SK-N-SH treated with all-trans-retinoic acid at 6 μM for 48 hours (cell line): ENCODE data around the gene DIP2C.

Source experiments
- ATAC-seq: fragments of 200-7000 bp; cut with Tn5 transposase; 3 replicates; pipeline ENCODE4 v1.9.1; 2020; ENCODE audit warnings: mild to moderate bottlenecking, moderate library complexity
- ARNTL ChIP-seq: fragments of 450-650 bp; formaldehyde crosslinking; IDR thresholded peaks from 2 replicates; pipeline ENCODE4 v1.5.0; 2020; ENCODE audit warnings: low read depth, mild to moderate bottlenecking, moderate library complexity, borderline replicate concordance
- BACH2 ChIP-seq: fragments of 250-450 bp; sonication (Bioruptor Pico); IDR thresholded peaks from 2 replicates; pipeline ENCODE4 v1.9.0; 2021; ENCODE audit warnings: mild to moderate bottlenecking, borderline replicate concordance
- CSDC2 ChIP-seq: fragments of 250-450 bp; sonication (Bioruptor Pico); IDR thresholded peaks from 2 replicates; pipeline ENCODE4 v1.5.0; 2020; ENCODE audit warnings: mild to moderate bottlenecking, moderate library complexity
- ESRRG ChIP-seq: fragments of 250-450 bp; sonication (Bioruptor Pico); IDR thresholded peaks from 2 replicates; pipeline ENCODE4 v1.6.1; 2021; ENCODE audit warnings: mild to moderate bottlenecking
- GLIS3 ChIP-seq: fragments of 250-450 bp; sonication (Bioruptor Pico); IDR thresholded peaks from 2 replicates; pipeline ENCODE4 v1.5.0; 2020; ENCODE audit warnings: mild to moderate bottlenecking, moderate library complexity
- ISL1 ChIP-seq: fragments of 250-450 bp; sonication (Bioruptor Pico); IDR thresholded peaks from 2 replicates; pipeline ENCODE4 v2.1.2; 2022; ENCODE audit warnings: mild to moderate bottlenecking, moderate library complexity
- OSR1 ChIP-seq: fragments of 250-450 bp; sonication (Bioruptor Pico); IDR thresholded peaks from 2 replicates; pipeline ENCODE4 v1.8.0; 2022; ENCODE audit warnings: moderate library complexity, mild to moderate bottlenecking, inconsistent platforms
- PPARA ChIP-seq: fragments of 250-450 bp; sonication (Bioruptor Pico); IDR thresholded peaks from 2 replicates; pipeline ENCODE4 v1.5.0; 2020; ENCODE audit warnings: mild to moderate bottlenecking, borderline replicate concordance
- RARB ChIP-seq: fragments of 250-450 bp; sonication (Bioruptor Pico); IDR thresholded peaks from 2 replicates; pipeline ENCODE4 v1.8.0; 2021; ENCODE audit warnings: mild to moderate bottlenecking, moderate library complexity
- TOX ChIP-seq: fragments of 250-450 bp; sonication (Bioruptor Pico); IDR thresholded peaks from 2 replicates; pipeline ENCODE4 v1.8.0; 2021; ENCODE audit warnings: mild to moderate bottlenecking, moderate library complexity, borderline replicate concordance
- ZC3H10 ChIP-seq: fragments of 250-450 bp; sonication (Bioruptor Pico); IDR thresholded peaks from 2 replicates; pipeline ENCODE4 v1.5.1; 2021; ENCODE audit warnings: mild to moderate bottlenecking, moderate library complexity
- ZFP3 ChIP-seq: fragments of 250-450 bp; sonication (Bioruptor Pico); IDR thresholded peaks from 2 replicates; pipeline ENCODE4 v1.5.0; 2020; ENCODE audit warnings: mild to moderate bottlenecking, moderate library complexity
- ZFP30 ChIP-seq: fragments of 450-650 bp; formaldehyde crosslinking; IDR thresholded peaks from 2 replicates; pipeline ENCODE4 v1.5.0; 2022; ENCODE audit warnings: mild to moderate bottlenecking, moderate library complexity
- ZNF565 ChIP-seq: fragments of 450-650 bp; formaldehyde crosslinking; conservative IDR thresholded peaks from 2 replicates; pipeline ENCODE4 v1.5.0; 2020; ENCODE audit warnings: low read depth, mild to moderate bottlenecking, moderate library complexity
- ZNF70 ChIP-seq: fragments of 450-650 bp; formaldehyde crosslinking; IDR thresholded peaks from 2 replicates; pipeline ENCODE4 v1.5.0; 2020; ENCODE audit warnings: mild to moderate bottlenecking, moderate library complexity
- ZNF8 ChIP-seq: fragments of 450-650 bp; formaldehyde crosslinking; IDR thresholded peaks from 2 replicates; pipeline ENCODE4 v1.5.0; 2020; ENCODE audit warnings: mild to moderate bottlenecking, moderate library complexity
- TF ChIP-seq, protein P1 (sequence below): fragments of 250-450 bp; sonication (Bioruptor Pico); IDR thresholded peaks from 2 replicates; pipeline ENCODE4 v1.8.0; 2021; ENCODE audit warnings: low read depth, mild to moderate bottlenecking, moderate library complexity, borderline replicate concordance
- TF ChIP-seq, protein P2 (sequence below): fragments of 250-450 bp; sonication (Bioruptor Pico); IDR thresholded peaks from 2 replicates; pipeline ENCODE4 v1.5.1; 2021; ENCODE audit warnings: mild to moderate bottlenecking, moderate library complexity
- TF ChIP-seq, protein P3 (sequence below): fragments of 250-450 bp; sonication (Bioruptor Pico); IDR thresholded peaks from 2 replicates; pipeline ENCODE4 v1.5.0; 2020; ENCODE audit warnings: mild to moderate bottlenecking, moderate library complexity
- TF ChIP-seq, protein P4 (sequence below): fragments of 250-450 bp; sonication (Bioruptor Pico); IDR thresholded peaks from 2 replicates; pipeline ENCODE4 v1.8.0; 2020; ENCODE audit warnings: mild to moderate bottlenecking, moderate library complexity, borderline replicate concordance
- TF ChIP-seq, protein P5 (sequence below): fragments of 250-450 bp; sonication (Bioruptor Pico); IDR thresholded peaks from 2 replicates; pipeline ENCODE4 v1.5.1; 2020; ENCODE audit warnings: low read depth, mild to moderate bottlenecking, moderate library complexity

DIP2C gene

DNA sequence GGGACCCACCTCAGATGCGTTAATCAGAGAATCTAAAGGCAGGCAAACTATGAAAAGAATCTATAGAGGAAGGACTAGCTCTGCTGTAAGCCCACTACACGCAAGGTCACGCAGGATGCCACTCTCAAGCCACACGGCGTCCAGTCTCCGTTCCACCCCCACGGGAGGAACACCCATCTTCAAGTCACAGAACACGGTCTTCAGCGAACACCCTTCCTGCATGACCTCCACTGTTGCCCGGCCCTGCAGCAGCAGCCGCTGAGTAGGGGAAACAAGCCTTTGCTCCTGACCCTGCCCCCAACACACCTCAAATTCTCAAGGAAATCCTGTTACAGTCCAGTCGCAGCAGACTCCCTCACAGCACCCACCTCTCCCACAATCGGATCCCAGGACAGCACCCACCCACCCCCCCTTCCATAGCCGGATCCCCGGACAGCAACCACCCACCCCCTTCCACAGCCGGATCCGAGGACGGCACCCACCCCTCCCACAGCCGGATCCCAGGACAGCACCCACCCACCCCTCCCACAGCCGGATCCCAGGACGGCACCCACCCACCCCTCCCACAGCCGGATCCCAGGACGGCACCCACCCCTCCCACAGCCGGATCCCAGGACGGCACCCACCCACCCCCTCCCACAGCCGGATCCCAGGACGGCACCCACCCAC is 133.7 kb downstream of the DIP2C start:
- no peak for ATAC-seq
- TF ChIP-seq RARB (CRISPR knock-in tag) (no peak), PPARA (CRISPR knock-in tag) (no peak), ZNF70 (CRISPR knock-in tag) (no peak), ZFP30 (CRISPR knock-in tag) (no peak), ESRRG (no peak), CSDC2 (CRISPR knock-in tag) (no peak)

DNA sequence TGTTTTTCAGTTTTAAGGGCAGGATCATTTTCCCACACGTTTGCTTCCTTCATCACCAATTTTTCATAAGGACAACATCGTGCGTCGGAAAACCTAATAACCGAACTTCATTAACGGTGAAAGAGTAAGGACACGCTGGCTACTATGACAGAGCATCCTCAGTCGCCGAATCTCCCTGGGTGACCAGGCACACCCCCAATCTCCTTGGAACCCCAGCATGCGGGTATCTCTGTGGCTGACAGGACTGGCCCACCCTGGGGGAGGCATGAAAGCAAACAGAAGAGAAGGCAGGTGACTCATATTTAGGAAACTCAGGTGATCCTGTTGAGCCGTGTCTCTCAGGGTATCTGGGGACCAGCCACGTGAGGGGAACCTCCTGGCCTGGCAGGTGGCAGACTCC is 134.2 kb downstream of the DIP2C start:
- TF ChIP-seq RARB (CRISPR knock-in tag) (no peak), OSR1 (CRISPR knock-in tag) (no peak), ZFP30 (CRISPR knock-in tag) (no peak), GLIS3 (CRISPR knock-in tag) (no peak), ZNF565 (CRISPR knock-in tag) (no peak), PPARA (CRISPR knock-in tag) (no peak), BACH2 (no peak), CSDC2 (CRISPR knock-in tag) (no peak), ZC3H10 (CRISPR knock-in tag) (no peak), ISL1 (no peak), ARNTL (CRISPR knock-in tag) (no peak)
- ATAC-seq: no peak

DNA sequence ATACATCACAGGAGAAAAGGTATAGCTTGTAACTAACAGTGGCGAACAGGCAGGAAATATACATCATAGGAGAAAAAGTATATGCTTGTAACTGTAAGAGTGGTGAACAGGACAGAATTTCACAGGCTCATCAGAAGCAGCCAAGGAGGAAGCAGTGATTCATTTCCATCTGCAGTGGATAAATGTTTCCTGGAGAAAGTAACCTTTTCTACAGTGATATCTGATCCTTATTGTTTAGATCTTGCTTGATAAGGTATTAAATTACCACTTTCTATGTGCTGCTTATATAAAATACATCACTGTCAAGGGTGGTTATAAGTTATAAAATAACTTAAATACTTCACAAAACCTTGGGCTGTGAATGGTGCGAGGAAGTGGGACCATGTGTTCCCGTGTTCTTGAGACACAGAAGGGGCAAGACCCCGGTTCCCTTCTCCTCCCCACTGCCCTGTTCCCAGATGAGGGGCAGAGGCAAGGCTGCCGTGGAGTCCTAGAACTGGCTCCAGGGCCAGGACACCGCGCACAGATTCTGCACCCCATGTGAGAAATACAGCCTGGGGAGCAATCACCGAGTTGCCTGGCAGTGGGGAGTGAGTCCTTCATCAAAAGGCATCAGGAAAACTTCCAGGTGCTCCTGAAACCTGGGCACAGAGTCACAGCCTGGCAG is 135.2 kb downstream of the DIP2C start:
- peak; percentile 90 for ATAC-seq
- TF ChIP-seq, protein P1, sequence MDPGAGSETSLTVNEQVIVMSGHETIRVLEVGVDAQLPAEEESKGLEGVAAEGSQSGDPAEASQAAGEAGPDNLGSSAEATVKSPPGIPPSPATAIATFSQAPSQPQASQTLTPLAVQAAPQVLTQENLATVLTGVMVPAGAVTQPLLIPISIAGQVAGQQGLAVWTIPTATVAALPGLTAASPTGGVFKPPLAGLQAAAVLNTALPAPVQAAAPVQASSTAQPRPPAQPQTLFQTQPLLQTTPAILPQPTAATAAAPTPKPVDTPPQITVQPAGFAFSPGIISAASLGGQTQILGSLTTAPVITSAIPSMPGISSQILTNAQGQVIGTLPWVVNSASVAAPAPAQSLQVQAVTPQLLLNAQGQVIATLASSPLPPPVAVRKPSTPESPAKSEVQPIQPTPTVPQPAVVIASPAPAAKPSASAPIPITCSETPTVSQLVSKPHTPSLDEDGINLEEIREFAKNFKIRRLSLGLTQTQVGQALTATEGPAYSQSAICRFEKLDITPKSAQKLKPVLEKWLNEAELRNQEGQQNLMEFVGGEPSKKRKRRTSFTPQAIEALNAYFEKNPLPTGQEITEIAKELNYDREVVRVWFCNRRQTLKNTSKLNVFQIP (CRISPR knock-in tag): no peak
- TF ChIP-seq ARNTL (CRISPR knock-in tag): no peak
- TF ChIP-seq, protein P2, sequence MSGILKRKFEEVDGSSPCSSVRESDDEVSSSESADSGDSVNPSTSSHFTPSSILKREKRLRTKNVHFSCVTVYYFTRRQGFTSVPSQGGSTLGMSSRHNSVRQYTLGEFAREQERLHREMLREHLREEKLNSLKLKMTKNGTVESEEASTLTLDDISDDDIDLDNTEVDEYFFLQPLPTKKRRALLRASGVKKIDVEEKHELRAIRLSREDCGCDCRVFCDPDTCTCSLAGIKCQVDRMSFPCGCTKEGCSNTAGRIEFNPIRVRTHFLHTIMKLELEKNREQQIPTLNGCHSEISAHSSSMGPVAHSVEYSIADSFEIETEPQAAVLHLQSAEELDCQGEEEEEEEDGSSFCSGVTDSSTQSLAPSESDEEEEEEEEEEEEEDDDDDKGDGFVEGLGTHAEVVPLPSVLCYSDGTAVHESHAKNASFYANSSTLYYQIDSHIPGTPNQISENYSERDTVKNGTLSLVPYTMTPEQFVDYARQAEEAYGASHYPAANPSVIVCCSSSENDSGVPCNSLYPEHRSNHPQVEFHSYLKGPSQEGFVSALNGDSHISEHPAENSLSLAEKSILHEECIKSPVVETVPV: no peak
- no peak for TF ChIP-seq GLIS3 (CRISPR knock-in tag)
- no peak for TF ChIP-seq ZNF8 (CRISPR knock-in tag)
- no peak for TF ChIP-seq ZFP3 (CRISPR knock-in tag)
- TF ChIP-seq ESRRG: no peak

DNA sequence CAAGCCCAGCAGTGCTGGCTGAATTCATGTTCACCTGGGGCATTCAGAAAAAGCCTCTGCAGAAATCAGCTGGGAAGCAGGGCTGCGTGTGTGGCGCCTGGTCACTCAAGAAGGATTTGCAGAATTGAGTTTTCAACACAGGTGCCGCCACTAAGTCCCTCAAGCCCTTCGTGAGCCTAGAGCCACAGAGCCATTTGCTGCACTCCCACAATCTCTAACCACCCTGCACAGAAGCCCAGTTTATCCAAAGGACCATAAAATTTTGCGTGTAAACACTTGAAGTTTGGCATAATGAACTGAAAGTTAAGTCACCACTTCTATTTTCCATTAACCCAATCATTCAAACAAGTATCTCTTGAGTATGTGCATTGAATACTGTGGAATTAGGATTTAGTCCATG is 136.2 kb downstream of the DIP2C start:
- TF ChIP-seq ZC3H10 (CRISPR knock-in tag): no peak
- no peak for TF ChIP-seq ZNF8 (CRISPR knock-in tag)
- TF ChIP-seq CSDC2 (CRISPR knock-in tag): no peak
- TF ChIP-seq, protein P2: no peak
- TF ChIP-seq RARB (CRISPR knock-in tag): no peak
- TF ChIP-seq, protein P3, sequence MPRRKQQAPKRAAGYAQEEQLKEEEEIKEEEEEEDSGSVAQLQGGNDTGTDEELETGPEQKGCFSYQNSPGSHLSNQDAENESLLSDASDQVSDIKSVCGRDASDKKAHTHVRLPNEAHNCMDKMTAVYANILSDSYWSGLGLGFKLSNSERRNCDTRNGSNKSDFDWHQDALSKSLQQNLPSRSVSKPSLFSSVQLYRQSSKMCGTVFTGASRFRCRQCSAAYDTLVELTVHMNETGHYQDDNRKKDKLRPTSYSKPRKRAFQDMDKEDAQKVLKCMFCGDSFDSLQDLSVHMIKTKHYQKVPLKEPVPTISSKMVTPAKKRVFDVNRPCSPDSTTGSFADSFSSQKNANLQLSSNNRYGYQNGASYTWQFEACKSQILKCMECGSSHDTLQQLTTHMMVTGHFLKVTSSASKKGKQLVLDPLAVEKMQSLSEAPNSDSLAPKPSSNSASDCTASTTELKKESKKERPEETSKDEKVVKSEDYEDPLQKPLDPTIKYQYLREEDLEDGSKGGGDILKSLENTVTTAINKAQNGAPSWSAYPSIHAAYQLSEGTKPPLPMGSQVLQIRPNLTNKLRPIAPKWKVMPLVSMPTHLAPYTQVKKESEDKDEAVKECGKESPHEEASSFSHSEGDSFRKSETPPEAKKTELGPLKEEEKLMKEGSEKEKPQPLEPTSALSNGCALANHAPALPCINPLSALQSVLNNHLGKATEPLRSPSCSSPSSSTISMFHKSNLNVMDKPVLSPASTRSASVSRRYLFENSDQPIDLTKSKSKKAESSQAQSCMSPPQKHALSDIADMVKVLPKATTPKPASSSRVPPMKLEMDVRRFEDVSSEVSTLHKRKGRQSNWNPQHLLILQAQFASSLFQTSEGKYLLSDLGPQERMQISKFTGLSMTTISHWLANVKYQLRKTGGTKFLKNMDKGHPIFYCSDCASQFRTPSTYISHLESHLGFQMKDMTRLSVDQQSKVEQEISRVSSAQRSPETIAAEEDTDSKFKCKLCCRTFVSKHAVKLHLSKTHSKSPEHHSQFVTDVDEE: no peak
- TF ChIP-seq, protein P1 (CRISPR knock-in tag): no peak
- TF ChIP-seq ISL1: no peak
- TF ChIP-seq BACH2: no peak
- TF ChIP-seq, protein P4, sequence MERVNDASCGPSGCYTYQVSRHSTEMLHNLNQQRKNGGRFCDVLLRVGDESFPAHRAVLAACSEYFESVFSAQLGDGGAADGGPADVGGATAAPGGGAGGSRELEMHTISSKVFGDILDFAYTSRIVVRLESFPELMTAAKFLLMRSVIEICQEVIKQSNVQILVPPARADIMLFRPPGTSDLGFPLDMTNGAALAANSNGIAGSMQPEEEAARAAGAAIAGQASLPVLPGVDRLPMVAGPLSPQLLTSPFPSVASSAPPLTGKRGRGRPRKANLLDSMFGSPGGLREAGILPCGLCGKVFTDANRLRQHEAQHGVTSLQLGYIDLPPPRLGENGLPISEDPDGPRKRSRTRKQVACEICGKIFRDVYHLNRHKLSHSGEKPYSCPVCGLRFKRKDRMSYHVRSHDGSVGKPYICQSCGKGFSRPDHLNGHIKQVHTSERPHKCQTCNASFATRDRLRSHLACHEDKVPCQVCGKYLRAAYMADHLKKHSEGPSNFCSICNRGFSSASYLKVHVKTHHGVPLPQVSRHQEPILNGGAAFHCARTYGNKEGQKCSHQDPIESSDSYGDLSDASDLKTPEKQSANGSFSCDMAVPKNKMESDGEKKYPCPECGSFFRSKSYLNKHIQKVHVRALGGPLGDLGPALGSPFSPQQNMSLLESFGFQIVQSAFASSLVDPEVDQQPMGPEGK (CRISPR knock-in tag): no peak
- TF ChIP-seq TOX: no peak
- no peak for TF ChIP-seq ZNF565 (CRISPR knock-in tag)
- TF ChIP-seq, protein P5, sequence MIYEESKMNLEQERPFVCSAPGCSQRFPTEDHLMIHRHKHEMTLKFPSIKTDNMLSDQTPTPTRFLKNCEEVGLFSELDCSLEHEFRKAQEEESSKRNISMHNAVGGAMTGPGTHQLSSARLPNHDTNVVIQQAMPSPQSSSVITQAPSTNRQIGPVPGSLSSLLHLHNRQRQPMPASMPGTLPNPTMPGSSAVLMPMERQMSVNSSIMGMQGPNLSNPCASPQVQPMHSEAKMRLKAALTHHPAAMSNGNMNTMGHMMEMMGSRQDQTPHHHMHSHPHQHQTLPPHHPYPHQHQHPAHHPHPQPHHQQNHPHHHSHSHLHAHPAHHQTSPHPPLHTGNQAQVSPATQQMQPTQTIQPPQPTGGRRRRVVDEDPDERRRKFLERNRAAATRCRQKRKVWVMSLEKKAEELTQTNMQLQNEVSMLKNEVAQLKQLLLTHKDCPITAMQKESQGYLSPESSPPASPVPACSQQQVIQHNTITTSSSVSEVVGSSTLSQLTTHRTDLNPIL (CRISPR knock-in tag): no peak
- TF ChIP-seq, all 23 proteins: peak for 0
- no peak for ATAC-seq
